ENCODE measurements around the gene MTMR8.

The MTMR8 gene

GRCh38 chrX:64306712-64307111 is 88.5 kb downstream of the MTMR8 start:
- no peak for DNase-seq (ENCODE audit: low spot score)

GRCh38 chrX:64291123-64291522 is 104.1 kb downstream of the MTMR8 start:
- DNase-seq (ENCODE audit: low spot score): no peak

- no peak for DNase-seq (ENCODE audit: low spot score)
Measured at GRCh38 chrX:64265265-64265664, 130.0 kb downstream of the MTMR8 start.

- no peak for DNase-seq (ENCODE audit: low spot score)
Measured at GRCh38 chrX:64230123-64230970, 164.9 kb downstream of the MTMR8 start, which contains the start of gene ASB12. ASB12 (minus strand) TSS chrX:64230607; CDS start chrX:64225650, 4,957 bp downstream.

- no peak for DNase-seq (ENCODE audit: low spot score)
Measured at GRCh38 chrX:64229154-64229553, 166.1 kb downstream of the MTMR8 start.
